Stomach (tissue), 9 donors: ENCODE results near the gene TMEM59L. TPM values are rescaled to one million over a fixed set of nuclear protein-coding genes. Genes with fewer than 3 reads are reported as not detected.
A peak's percentile ranks its signal among the peaks of the same experiment; 100 is the strongest.

Experiments
- DNase-seq, 2 donors: peaks; one replicate each; pipeline versions ENCODE4 v3.0.0 to v3.0.0-alpha.2; 2013 to 2019
- H3K27ac ChIP-seq, 5 donors: fragments of 200-600 bp in 4 of 5; sonication (generic) in 4 of 5; one replicate each; pipeline ENCODE4 v1.5.1; 2013 to 2019; ENCODE audit warnings: mild to moderate bottlenecking in 1 of 5, moderate library complexity in 1 of 5
- H3K27me3 ChIP-seq, 3 donors: fragments of 200-600 bp; sonication (generic); one replicate each; pipeline ENCODE4 v1.5.1; 2017 to 2019; ENCODE audit warnings: mixed run types in 1 of 3
- H3K36me3 ChIP-seq, 4 donors: fragments of 200-600 bp; sonication (generic); 1 replicate in 3 of 4; 2 replicates in 1 of 4; pipeline ENCODE4 v1.5.1; 2016 to 2019
- H3K4me1 ChIP-seq, 4 donors: fragments of 200-600 bp; sonication (generic); one replicate each; pipeline ENCODE4 v1.5.1; 2016 to 2019
- H3K4me3 ChIP-seq, 4 donors: fragments of 200-600 bp; sonication (generic) in 3 of 4; one replicate each; pipeline ENCODE4 v1.5.1; 2016 to 2019; ENCODE audit warnings: mild to moderate bottlenecking in 1 of 4
- H3K9me3 ChIP-seq, 4 donors: fragments of 200-600 bp; sonication (generic); one replicate each; pipeline ENCODE4 v1.5.1; 2016 to 2019
- CTCF ChIP-seq, 7 experiments: fragments of 450-650 bp in 4 of 7; fragments of 200-600 bp in 3 of 7; sonication (generic) in 3 of 7; IDR thresholded peaks; one replicate each; pipeline ENCODE4 v1.5.1; 2016 to 2019; ENCODE audit warnings: antibody characterized with exemption in 7 of 7, control low read depth in 2 of 7, mild to moderate bottlenecking in 1 of 7
- EP300 ChIP-seq: sonication (generic); formaldehyde crosslinking; IDR thresholded peaks from one replicate; pipeline ENCODE4 v1.6.1; 2017; ENCODE audit warnings: antibody characterized with exemption
- POLR2A ChIP-seq, 4 donors: fragments of 450-650 bp; IDR thresholded peaks; one replicate each; pipeline ENCODE4 v1.6.1; 2016; ENCODE audit warnings: antibody characterized with exemption in 4 of 4, control low read depth in 2 of 4, mild to moderate bottlenecking in 1 of 4, moderate library complexity in 1 of 4
- POLR2AphosphoS5 ChIP-seq, 3 donors: sonication (generic); formaldehyde crosslinking; IDR thresholded peaks; one replicate each; pipeline ENCODE4 v1.6.1; 2016; ENCODE audit warnings: antibody characterized with exemption in 3 of 3
- WGBS, 5 donors: extraction: QIAGEN DNeasy Blood & Tissue Kit in 3 of 5; methylation state at CpG; one replicate each; pipeline versions ENCODE4 v1.1.5 to v1.1.7; 2013 to 2018; 5-methylcytosine and 5-hydroxymethylcytosine counted together
- intact Hi-C: fragments of 100-400 bp; cut with DNase I; formaldehyde crosslinking; loops from one replicate; pipeline ENCODE4 v1.15.1; 2023; ENCODE audit warnings: low total_unique reads
- polyA plus RNA-seq, 3 donors: library from polyadenylated mRNA; stranded (reverse); fragments of 200-250 nt; gene quantifications; one replicate each; pipeline ENCODE4 v1.2.3, GENCODE V29; 2013
- total RNA-seq, 5 donors: library from RNA; depleted of rRNA; stranded (reverse); fragments of >200 nt; gene quantifications; one replicate each; pipeline versions ENCODE4 v1.1.0 to v1.2.3, GENCODE V29; 2014 to 2016
- donor health status: healthy with polysubstance abuse.
- donor health status: Bipolar disorder and iron deficiency.
- donor health status: healthy.

Gene TMEM59L
- total and polyA plus RNA-seq, 8 donors: 0.25 to 4.7 (median 2.8) TPM; not detected in 4

GRCh38 chr19:18660051-18660910 lies 47.6 kb downstream of the TMEM59L start:
- H3K27me3 ChIP-seq: no peaks in the 10 kb centered on the region
- H3K27ac ChIP-seq: peak overlapping the region in 4 of 5 donors; percentile 71 to 79 (median 78)
- intact Hi-C loops: no loop called here
- no peaks in the 10 kb centered on the region for H3K9me3 ChIP-seq
- DNase-seq: no peak
- WGBS, 5 donors: 80 to 90% (median 81%) methylated on average over 16 to 37 of the region's 37 CpGs
- peaks cover 5 to 69% (median 42%) of the 10 kb centered on the region in 4 donors for H3K4me1 ChIP-seq
- peaks cover 0 to 14% (median 13%) of the 10 kb centered on the region in 4 donors for H3K36me3 ChIP-seq
- H3K4me3 ChIP-seq: no peak overlapping the region
- TF ChIP-seq POLR2AphosphoS5 (IDR thresholded peaks at IDR 0.05) (no peak), CTCF (IDR thresholded peaks at IDR 0.05) (no peak), POLR2A (IDR thresholded peaks at IDR 0.05) (no peak), EP300 (no peak)

GRCh38 chr19:18660939-18661670 lies 48.4 kb downstream of the TMEM59L start:
- Histone ChIP-seq H3K27me3 (no peaks in the 10 kb centered on the region), H3K27ac (peak overlapping the region in 4 of 5 donors; percentile 71 to 79 (median 78)), H3K4me3 (no peak overlapping the region), H3K36me3 (peaks cover 0 to 22% (median 21%) of the 10 kb centered on the region in 4 donors), H3K4me1 (peaks cover 5 to 75% (median 45%) of the 10 kb centered on the region in 4 donors), H3K9me3 (no peaks in the 10 kb centered on the region)
- intact Hi-C loops: no loop called here
- TF ChIP-seq POLR2A (IDR thresholded peaks at IDR 0.05) (no peak), EP300 (no peak), POLR2AphosphoS5 (IDR thresholded peaks at IDR 0.05) (no peak), CTCF (IDR thresholded peaks at IDR 0.05) (no peak)
- 83 to 97% (median 93%) methylated on average over 8 to 10 of the region's 10 CpGs for WGBS, 5 donors
- no peak for DNase-seq

DNA sequence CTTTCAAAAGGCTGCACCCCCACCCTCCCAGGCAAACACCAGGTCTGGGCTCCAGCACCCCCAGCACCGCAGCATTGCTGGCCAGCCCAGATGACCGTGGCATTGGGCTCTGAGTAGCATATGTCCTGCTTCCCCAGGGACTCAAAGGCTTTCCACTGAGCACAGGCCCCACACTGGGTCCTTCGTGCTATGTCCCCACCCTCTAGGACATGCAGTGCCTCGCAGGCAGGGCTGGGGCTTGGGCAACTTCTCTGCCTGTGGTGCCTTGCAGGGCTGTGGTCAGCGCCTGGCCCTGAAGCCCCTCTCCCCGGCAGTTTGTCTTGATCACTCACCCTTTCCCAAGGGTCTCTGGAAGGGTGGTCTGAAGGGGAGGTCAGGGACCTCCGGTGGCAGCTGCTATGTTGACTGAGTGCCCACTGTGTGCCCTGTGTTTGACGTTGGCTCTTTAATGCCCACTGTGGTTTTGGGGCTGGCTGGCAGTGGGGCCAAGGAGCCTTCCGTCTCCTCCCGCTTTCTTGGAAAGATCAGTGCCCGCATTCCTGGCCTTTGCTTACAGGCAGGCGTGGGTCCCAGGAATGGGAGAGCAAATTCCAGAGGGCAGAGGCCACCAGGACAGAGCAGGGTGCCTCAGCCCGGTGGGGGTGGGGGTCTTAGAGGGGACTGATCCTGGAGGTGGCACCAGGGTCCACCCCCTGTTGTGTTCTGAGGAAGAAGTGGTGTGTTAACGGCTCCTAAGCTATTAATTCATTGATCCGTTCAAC lies 50.5 kb downstream of the TMEM59L start:
- no peaks in the 10 kb centered on the region for H3K27me3 ChIP-seq
- TF ChIP-seq POLR2A (IDR thresholded peaks at IDR 0.05) (no peak), POLR2AphosphoS5 (IDR thresholded peaks at IDR 0.05) (no peak), EP300 (no peak), CTCF (IDR thresholded peaks at IDR 0.05) (no peak)
- H3K4me1 ChIP-seq: peaks cover 0 to 68% (median 34%) of the 10 kb centered on the region in 4 donors
- peaks cover 9 to 42% (median 40%) of the 10 kb centered on the region in 4 donors for H3K36me3 ChIP-seq
- DNase-seq: no peak
- no peak overlapping the region for H3K4me3 ChIP-seq
- H3K9me3 ChIP-seq: no peaks in the 10 kb centered on the region
- intact Hi-C loops: no loop called here
- 60 to 74% (median 65%) methylated on average over 9 to 15 of the region's 15 CpGs for WGBS, 5 donors
- peak overlapping the region in 3 of 5 donors; percentile 29 to 82 (median 37) for H3K27ac ChIP-seq
